ENCODE results near the gene SRGAP2C. TPM values are rescaled to one million over a fixed set of nuclear protein-coding genes. Genes with fewer than 3 reads are reported as not detected.
"Not testable (repeated sequence)": the region's sequence is repeated elsewhere in the genome, so short reads cannot be mapped to it uniquely, and the experiment has no call there.

SRGAP2C gene
- total RNA-seq, 1 experiment from 2014 or later: 14.8 TPM

- in situ Hi-C loops (cut with HindIII; ENCODE audit: low sequenced_read_pairs); DNase-seq (ENCODE audit: low spot score): not testable (repeated sequence)
Measured at GRCh38 chr1:121356819-121357218, 172.0 kb downstream of the SRGAP2C start.

GRCh38 chr1:121360531-121360930 lies 175.8 kb downstream of the SRGAP2C start:
- DNase-seq (ENCODE audit: low spot score); in situ Hi-C loops (cut with HindIII; ENCODE audit: low sequenced_read_pairs): not testable (repeated sequence)

- in situ Hi-C loops (cut with HindIII; ENCODE audit: low sequenced_read_pairs); DNase-seq (ENCODE audit: low spot score): not testable (repeated sequence)
Measured at GRCh38 chr1:121361451-121362233, 176.9 kb downstream of the SRGAP2C start.

- in situ Hi-C loops (cut with HindIII; ENCODE audit: low sequenced_read_pairs); DNase-seq (ENCODE audit: low spot score): not testable (repeated sequence)
Measured at GRCh38 chr1:121362234-121362883, 177.6 kb downstream of the SRGAP2C start.

- DNase-seq (ENCODE audit: low spot score); in situ Hi-C loops (cut with HindIII; ENCODE audit: low sequenced_read_pairs): not testable (repeated sequence)
Measured at GRCh38 chr1:121365316-121365715, 180.5 kb downstream of the SRGAP2C start.

GRCh38 chr1:121365723-121366122 lies 180.9 kb downstream of the SRGAP2C start:
- in situ Hi-C loops (cut with HindIII; ENCODE audit: low sequenced_read_pairs): not testable (repeated sequence)
- DNase-seq (ENCODE audit: low spot score): peak; percentile 39

- in situ Hi-C loops (cut with HindIII; ENCODE audit: low sequenced_read_pairs); DNase-seq (ENCODE audit: low spot score): not testable (repeated sequence)
Measured at GRCh38 chr1:121366171-121366570, 181.4 kb downstream of the SRGAP2C start.

- DNase-seq (ENCODE audit: low spot score): not testable (repeated sequence)
Measured at GRCh38 chr1:121368910-121369309, 184.1 kb downstream of the SRGAP2C start.

GRCh38 chr1:121369959-121370358 lies 185.2 kb downstream of the SRGAP2C start:
- DNase-seq (ENCODE audit: low spot score); in situ Hi-C loops (cut with HindIII; ENCODE audit: low sequenced_read_pairs): not testable (repeated sequence)

More at GRCh38 chr1:121368910-121369309, 184.1 kb downstream of the SRGAP2C start:
- in situ Hi-C loops (cut with HindIII; ENCODE audit: low sequenced_read_pairs): not testable (repeated sequence)

GRCh38 chr1:121374851-121375367 lies 190.1 kb downstream of the SRGAP2C start:
- DNase-seq (ENCODE audit: low spot score); in situ Hi-C loops (cut with HindIII; ENCODE audit: low sequenced_read_pairs): not testable (repeated sequence)

GRCh38 chr1:121376986-121377385 lies 192.2 kb downstream of the SRGAP2C start:
- DNase-seq (ENCODE audit: low spot score); in situ Hi-C loops (cut with HindIII; ENCODE audit: low sequenced_read_pairs): not testable (repeated sequence)

GRCh38 chr1:121378757-121379156 lies 194.0 kb downstream of the SRGAP2C start:
- DNase-seq (ENCODE audit: low spot score); in situ Hi-C loops (cut with HindIII; ENCODE audit: low sequenced_read_pairs): not testable (repeated sequence)

GRCh38 chr1:121384754-121385153 lies 200.0 kb downstream of the SRGAP2C start:
- DNase-seq (ENCODE audit: low spot score); in situ Hi-C loops (cut with HindIII; ENCODE audit: low sequenced_read_pairs): not testable (repeated sequence)

- in situ Hi-C loops (cut with HindIII; ENCODE audit: low sequenced_read_pairs); DNase-seq (ENCODE audit: low spot score): not testable (repeated sequence)
Measured at GRCh38 chr1:121385162-121385561, 200.4 kb downstream of the SRGAP2C start.

- DNase-seq (ENCODE audit: low spot score); in situ Hi-C loops (cut with HindIII; ENCODE audit: low sequenced_read_pairs): not testable (repeated sequence)
Measured at GRCh38 chr1:121385563-121386288, 201.0 kb downstream of the SRGAP2C start.

- DNase-seq (ENCODE audit: low spot score); in situ Hi-C loops (cut with HindIII; ENCODE audit: low sequenced_read_pairs): not testable (repeated sequence)
Measured at GRCh38 chr1:121386319-121386948, 201.7 kb downstream of the SRGAP2C start.

- DNase-seq (ENCODE audit: low spot score); in situ Hi-C loops (cut with HindIII; ENCODE audit: low sequenced_read_pairs): not testable (repeated sequence)
Measured at GRCh38 chr1:121389895-121390560, 205.3 kb downstream of the SRGAP2C start.

GRCh38 chr1:121392130-121392529 lies 207.4 kb downstream of the SRGAP2C start:
- in situ Hi-C loops (cut with HindIII; ENCODE audit: low sequenced_read_pairs); DNase-seq (ENCODE audit: low spot score): not testable (repeated sequence)
